Skin of body (tissue), 2 donors: ENCODE data around the gene NCOA3. TPM values are rescaled to one million over a fixed set of nuclear protein-coding genes. Genes with fewer than 3 reads are reported as not detected.
A peak's percentile ranks its signal among the peaks of the same experiment; 100 is the strongest.

Experiments
- DNase-seq: peaks from one replicate; lab custom pipeline; 2025; lab: John Stamatoyannopoulos, UW
- total RNA-seq: library from RNA; depleted of rRNA; stranded (reverse); fragments of >200 nt; gene quantifications from one replicate; pipeline ENCODE4 v1.2.3, GENCODE V29; 2014

NCOA3 gene
- total RNA-seq, 1 donor from 2014 or later = 29.1 TPM

DNA sequence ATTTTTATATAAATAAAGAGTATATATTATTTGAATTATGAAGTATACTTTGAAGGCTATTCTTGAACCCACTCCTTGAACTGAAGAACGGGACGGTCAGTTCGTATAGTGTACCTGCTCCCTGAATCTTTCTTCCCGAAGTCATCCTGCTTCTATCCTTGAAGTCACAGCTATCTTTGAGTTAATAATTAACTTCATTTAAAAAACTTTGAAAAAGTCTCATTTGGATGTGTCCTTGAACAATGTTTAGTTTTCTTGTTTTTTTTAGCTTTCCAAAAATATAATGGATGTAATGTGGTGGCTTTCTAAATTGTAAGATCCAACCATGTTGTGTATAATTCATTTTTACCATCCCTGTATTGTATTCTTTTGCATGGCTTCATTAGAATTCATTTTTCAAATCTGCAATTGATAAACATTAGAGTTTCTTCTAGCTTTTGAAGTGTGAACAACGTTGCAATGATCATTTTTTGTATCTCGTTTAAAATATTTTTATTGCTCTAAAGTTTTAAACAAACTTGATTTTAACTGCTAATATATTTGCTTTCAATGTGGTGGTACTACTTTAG lies 94.4 kb downstream of the NCOA3 start:
- no peak for DNase-seq

DNA sequence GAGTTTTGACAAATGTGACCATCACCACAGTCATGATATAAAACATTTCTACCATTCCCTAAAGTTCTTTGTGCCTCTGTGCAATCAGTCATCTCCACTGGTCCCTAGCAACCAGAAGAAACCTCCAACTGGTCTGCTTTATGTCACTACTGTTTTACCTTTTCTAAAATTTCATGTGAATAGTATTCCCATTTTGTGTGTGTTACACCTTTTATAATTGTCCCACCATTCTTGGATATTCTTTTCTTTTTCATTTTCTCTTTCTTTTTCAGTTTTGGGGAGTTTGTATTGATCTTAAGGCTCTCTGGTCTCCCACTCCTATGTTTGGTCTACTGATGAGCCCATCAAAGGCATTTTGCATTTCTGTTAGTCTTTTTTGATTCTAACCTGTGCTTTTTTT lies 95.4 kb downstream of the NCOA3 start:
- DNase-seq = no peak

DNA sequence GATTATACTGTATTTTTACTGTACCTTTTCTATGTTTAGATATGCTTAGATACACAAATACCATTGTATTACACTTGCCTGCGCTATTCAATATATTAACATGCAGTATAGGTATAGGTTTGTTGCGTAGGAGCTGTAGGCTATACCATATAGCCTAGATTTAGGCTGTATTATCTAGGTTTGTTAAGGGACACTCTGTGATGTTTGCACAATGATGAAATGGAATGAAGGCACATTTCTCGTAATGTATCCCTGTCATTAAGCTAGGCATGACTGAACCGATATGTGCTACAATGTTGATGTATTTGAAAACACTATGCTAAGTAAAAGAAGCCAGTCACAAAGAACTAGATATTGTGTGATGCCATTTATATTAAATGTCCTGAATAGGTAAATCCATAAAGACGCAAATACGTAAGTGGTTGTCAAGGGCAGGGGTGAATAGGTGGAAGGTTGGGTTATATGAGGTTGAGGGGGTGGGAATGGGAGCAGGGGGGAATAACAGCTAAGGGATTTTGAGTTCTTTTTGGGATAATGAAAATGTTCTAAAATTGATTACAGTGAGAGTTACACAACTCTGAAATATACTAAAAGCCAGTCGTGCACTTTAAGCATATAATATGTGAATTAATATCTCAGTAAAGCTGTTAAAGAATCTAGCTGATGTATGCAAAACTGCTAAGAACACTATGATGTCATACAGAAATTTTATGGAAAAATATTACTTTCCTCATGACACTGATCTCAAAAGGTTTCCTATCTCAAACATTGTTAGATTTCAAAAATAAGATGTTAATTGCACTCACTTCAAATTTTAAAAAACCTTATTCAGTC lies 97.4 kb downstream of the NCOA3 start:
- no peak for DNase-seq

DNA sequence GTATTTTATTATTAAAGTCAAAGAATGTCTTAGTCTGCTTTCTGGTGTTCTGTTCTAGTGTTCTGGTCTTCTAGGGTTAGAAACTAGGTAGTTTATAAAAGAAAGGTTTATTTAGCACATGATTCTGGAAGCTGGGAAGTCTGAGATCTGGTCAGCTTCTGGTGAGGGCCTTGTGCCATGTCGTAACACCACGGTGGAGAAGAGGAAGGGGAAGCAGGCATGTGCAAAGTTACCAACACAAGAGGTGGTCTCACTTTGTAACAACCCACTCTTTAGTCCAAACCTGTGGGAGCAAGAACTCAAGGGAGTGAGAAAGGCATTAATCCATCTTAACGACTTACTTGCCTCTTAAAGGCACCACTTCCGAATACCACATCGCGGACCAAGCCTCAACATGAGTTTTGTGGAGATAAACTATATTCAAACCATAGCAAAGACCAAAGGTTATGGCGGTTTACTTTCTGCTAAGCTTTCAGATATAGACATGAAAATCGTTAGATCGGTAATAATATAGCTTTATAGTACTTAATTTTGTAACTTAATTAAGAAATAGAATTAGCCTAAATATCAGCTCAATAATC lies 99.4 kb downstream of the NCOA3 start:
- no peak for DNase-seq

DNA sequence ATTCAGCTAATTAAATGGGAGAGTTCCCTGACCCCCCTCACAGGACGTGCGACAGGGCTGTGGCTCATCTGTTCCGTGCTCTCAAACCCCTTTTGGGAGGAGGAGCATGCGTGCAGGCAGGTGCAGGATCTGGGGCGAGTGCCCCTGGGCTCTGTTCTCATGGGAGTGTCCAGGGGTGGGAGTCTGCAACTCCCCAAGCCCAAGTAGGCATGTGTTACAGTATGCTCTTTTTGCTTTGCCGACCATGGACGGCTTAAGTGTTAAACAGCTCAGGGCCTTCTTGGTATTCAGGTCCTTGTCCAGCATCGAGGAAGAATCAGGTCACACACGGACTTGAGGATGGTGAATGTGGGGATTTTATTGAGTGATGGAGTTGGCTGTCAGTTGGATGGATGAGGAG lies 101.6 kb downstream of the NCOA3 start:
- no peak for DNase-seq

DNA sequence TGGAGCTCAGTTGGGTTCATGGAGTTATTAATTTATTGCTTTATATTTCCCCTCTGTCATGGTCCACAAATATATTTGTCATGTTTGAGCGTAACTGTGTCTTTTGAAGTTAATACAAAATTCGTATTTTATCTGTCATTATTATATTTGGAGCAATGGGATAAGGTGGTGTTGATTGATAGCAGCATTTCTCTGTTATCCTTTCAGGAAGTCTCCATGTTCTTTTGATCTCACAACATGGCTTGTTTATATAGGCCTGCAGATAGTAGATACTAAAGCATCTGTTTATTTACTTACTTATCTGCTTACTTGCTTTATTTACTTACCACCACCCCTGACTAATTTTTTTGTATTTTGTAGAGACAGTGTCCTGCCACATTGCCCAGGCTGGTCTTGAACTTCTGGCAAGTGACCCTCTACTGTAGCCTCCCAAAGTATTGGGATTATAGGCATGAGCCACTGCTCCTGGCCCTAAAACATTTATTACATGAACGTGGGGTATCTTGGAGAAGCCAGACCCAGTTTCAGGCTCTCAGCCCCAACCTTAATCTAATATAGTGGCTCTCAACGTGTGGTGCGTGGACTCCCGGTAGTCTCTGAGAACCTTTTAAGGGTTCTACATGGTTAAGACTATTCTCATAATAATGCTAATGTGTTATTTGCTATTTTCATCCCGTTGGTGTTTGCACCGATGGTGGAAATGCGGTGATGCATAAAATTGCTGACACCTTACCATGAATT lies 104.2 kb downstream of the NCOA3 start:
- no peak for DNase-seq

DNA sequence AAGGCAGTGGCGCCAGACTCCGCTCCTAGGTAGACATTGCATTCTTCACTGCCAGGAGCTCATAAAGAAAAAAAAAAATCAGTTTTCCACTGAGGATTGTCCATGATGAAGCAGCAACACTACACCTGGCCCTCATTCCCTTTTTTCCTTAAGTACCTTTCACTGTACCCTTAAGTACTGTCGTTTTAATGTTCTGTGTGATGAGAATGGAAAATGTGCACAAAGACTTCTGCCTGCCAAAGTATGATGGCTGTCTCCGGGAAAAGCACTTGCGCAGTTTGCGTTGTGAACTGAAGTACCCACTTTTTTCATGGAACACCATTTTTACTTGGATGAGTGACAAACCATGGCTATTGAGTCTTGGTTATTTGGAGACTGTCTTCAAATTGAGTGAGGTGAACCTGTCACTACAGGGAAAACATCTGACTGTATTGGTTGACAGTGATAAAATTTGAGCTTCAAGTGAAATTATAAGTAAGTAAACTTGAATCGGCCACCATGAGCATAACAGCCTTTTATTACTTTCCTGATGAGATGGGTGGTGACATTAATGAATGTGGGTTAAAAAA lies 104.8 kb downstream of the NCOA3 start:
- no peak for DNase-seq

DNA sequence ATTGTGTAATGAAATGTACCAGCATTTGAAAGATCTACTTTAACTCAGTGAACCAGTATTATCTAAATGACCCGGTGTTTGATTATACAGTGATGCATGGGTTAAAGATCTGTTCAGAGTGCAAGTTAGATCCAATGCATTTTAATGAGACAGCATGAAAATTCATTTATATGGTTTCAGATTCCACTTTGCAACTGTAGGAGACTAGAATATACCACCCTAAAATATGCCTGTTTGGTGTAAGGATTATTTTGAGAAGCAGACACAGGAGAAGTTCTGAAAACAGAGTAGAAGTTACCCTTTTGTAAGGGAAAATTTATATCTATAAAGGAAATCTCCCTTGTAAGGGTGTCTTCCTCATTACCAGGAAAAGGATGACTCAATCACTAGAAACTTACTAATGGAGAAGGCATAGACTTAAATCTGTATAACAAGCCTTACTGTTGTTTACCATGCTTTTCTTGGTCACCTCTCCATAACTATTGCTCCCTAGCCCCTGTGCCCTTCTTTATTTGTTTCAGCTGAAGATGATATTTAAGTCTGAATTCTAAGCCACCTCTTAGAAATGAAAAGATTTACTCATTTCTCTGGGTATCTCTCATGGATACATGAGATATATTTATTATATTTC lies 105.4 kb downstream of the NCOA3 start:
- DNase-seq = no peak

DNA sequence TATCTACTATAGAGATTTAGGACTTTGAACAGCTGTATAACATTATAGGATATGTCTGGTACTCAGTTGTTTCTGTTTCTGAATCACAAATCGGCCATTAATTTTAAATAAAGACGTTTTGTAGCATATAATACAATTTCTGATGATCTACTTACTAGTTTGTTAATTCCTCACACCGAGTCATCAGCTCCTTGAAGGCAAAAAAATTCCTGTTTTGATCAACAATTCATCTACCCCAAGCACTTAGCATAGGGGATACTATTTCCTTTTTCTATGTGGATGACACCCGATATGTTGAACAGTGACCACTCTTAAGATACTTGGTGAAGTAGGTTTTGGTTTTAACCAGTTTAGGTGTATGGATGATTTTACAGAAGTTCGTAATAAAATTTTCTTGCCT lies 107.3 kb downstream of the NCOA3 start:
- DNase-seq = no peak

DNA sequence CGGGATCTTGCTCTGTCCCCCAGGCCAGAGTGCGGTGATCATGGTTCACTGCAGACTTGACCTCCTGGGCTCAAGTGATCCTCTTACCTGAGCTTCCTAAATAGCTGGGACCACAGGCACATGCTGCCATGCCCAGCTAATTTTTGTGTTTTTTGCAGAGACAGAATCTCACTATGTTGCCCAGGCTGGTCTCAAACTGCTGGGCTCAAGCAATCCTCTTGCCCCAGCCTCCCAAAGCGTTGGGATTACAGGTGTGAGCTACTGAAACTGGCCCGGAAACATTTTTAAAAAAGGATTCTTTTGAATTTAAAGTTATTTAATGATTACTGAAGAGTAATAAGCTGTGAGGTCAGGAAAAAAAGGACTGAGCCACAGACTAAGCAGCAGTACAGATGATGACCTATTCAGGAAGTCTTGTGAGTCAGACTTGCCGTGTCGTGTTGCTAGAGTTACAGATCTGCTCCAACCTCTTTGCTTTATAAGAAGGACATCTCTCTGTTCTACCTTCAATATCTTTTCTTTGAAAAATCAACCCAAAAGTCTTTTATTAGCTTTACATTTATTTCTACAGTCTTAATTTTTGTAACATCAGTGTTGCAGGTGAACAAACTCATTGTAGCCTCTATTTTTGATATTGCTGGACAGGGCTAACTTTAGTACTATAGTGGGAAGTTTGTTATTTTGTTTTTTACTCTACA lies 108.7 kb downstream of the NCOA3 start:
- DNase-seq = peak; percentile 45

DNA sequence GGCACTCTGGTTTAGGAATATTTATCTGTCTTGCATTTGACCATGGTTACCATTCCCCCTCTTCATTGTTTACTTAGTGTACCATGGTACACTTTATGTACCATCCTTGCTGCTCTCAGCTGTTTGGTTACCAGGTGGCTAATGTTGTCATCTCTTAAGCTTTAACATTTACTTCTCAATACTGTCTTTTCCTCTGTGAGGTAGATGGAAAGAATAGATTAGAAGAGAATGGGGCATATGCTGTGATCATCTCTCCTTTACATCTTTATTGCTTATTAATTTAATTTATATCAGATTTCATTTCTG lies 109.2 kb downstream of the NCOA3 start:
- DNase-seq = no peak

DNA sequence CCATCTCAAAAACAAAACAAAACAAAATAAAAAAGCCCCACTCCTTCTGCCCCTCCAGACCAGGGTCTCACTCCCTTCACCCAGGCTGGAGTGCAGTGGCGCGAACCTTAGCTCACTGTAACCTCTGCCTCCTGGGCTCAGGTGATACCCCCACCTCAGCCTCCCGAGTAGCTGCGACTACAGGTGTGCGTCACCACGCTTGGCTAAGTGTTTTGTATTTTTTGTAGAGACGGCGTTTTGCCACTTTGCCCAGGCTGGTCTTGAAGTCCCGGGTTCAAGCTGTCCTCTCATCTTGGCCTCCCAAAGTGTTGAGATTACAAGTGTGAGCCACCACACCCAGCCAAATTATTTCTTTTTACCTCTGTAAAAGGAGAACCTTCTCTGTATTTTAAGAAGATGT lies 110.1 kb downstream of the NCOA3 start:
- no peak for DNase-seq

DNA sequence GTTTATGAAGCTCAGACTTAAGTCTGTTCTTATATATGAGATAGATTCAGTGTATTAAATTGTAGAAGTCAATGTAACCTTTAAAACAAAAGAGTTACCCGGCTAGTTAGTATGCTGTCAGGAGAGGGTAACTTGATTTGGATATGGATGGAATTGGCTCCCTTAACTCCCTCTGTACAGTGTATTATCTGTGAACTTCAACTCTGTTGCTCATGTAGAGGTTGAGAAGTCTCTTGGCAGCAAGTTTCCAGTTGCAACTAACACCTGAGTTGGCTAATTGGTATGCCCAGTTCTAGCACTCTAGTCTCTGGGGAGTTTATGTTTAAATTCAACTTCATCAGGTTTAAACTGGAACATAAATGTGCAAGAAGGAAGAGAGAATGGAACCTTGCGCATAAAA lies 111.0 kb downstream of the NCOA3 start:
- DNase-seq = no peak

DNA sequence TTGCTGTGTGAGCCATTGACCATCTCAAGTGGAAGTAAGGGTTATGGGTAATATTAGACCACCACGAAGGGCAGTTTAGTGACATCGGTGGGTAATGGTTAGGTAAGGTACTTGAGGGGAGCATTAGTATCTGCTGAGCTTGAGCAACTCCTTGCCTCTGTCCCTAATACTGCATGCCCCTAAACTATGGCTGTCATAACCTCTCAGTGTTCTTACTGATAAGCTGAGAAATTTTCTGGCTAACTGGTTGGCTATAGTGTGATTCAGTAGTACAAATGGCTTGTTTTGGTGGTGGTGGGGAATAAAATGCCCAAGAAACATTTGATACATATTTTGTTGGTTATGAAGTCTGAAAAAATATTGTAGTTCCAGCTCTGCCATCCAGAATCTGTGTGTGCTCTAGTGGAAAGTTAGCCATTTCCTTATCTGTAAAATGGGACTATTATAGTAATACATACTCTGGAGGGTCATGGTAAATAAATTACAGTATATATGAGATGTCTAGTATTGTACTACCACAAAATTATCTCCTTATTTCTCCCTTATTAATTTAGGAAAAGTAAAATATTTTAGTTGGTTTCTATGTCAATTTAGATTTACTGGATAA lies 113.1 kb downstream of the NCOA3 start:
- no peak for DNase-seq

DNA sequence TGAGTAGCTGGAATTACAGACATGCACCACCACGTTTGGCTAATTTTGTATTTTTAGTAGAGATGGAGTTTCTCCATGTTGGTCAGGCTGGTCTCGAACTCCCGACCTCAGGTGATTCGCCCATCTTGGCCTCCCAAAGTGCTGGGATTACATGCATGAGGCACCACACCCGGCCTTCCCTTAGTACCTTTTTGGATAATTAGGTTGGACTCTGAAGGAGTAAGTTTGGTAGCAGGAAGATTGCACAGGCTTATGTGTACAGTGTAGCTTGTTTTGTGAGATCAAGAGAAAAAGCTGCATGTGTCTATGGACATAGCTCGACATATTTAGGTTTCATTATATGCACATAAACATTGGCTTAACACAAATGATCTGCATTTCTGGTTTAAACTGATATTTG lies 116.8 kb downstream of the NCOA3 start:
- no peak for DNase-seq

DNA sequence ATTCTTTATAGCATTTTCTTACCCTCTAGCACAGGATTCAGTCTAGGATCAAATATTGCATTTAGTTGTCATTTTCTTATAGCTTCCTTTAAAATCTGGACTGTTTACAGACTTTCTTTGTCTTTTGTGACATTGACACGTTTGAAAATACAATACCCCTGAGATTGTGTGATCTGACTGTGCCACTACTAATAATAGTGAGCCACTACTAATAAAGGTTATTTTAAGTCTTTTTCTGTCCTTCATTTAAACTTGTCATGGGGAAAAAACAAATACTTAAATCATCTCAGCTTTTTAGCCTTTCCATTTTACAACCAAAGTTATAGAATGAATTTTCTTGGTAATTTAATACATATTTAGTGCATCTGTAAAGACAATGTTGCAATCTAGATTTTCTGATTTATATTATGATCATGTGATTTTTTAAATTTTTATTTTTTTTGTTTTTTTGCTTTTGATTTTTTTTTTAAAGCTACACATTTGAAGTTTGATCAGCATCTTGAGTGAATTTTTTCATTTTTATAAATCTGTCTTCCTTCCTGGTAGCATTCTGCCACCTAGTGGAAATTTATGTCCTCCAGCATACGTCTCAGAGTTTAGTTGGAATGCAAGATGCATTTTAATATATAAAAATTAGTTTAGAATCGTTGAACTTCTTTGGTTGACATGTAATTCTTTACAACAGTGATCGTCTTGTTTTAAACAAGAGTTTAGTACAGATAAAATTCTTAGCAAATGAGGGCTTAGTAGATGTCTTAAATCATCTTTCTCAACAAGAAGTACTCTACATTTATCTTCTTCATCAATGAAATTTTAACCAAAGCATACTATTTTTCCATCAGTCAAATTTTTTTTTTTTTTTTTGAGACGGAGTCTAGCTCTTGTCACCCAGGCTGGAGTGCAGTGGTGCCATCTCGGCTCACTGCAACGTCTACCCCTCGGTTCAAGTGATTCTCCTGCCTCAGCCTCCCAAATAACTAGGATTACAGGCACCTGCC lies 119.4 kb downstream of the NCOA3 start:
- DNase-seq = peak; percentile 51

DNA sequence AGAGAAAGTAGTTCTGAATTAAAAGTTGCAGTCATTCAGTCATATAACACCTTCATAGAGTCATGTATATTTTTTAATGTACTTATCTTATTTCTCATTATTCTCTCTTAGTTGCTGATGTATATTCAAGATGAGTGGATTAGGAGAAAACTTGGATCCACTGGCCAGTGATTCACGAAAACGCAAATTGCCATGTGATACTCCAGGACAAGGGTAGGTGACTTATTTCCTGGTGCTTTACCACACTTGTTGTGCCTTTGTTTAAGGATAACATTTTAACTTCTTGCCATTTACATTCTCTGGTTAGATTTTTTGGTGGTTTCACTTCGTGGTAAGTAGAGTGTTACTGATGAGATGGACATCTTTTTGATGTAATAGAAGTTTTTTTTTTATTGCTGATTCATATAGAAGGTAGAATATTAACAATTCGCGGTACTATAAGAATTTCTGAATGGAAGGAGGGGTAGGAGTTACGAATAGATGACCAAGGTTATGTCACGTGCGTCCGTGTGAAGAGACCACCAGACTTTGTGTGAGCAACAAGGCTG lies 120.5 kb downstream of the NCOA3 start:
- DNase-seq = no peak

DNA sequence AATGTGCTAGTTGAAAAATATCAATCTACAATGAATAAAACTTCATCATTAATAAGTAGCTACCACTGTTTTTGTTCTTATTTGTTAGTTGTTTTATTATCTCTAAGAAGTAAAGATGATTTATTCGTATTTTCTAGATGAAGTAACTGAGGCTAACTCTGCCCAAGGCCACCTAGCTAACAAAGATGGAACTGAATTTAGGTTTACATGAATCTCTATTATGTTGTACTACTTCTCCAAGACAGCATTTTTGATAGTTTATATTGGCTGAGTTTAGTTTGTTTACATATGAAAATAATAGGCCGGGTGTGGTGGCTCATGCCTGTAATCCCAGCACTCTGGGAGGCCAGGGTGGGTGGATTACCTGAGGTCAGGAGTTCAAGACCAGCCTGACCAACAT lies 121.5 kb downstream of the NCOA3 start:
- DNase-seq = no peak

DNA sequence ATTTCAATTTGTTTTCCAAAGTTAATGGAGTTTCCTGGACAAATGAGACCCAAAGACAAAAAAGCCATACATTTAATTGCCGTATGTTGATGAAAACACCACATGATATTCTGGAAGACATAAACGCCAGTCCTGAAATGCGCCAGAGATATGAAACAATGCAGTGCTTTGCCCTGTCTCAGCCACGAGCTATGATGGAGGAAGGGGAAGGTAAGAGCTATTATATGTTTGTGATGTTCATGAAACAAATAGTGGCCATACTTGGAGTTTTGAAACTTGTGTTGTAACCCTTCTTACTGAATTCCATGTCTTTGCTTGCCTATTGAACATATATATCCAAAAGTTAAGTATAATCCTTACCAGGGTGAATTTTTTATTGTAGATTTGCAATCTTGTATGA lies 125.9 kb downstream of the NCOA3 start:
- DNase-seq = no peak
